ENCODE results near the gene ADGRB3.
"Not testable (repeated sequence)": the region's sequence is repeated elsewhere in the genome, so short reads cannot be mapped to it uniquely, and the experiment has no call there.

ADGRB3 gene

DNA sequence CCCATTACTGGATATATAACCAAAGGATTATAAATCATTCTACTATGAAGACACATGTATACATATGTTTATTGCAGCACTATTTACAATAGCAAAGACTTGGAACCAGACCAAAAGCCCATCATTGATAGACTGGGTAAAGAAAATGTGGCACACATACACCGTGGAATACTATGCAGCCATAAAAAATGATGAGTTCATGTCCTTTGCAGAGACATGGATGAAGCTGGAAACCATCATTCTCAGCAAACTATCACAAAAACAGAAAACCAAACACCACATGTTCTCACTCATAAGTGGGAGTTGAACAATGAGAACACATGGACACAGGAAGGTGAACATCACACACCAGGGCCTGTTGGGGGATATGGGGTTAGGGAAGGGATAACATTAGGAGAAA lies 109.3 kb downstream of the ADGRB3 start:
- not testable (repeated sequence) for FAIRE-seq

DNA sequence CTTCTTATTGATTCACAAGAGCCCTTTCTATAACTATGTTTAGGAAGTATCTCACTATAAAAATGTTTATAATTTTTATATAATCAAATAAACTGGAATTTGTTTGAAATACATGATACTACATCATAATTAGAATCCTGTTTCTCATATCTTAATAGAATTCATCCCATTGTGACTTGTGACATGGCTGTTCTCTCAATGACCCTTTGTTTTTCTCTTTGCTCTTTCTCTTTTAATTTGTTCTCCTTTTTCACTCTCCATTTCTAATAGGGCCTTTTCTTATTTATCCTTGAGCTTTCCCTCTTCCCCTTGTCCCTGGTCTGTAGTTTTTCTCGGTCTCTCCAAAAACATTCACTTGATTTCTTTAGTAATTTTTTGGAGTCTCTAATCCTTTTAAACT lies 111.3 kb downstream of the ADGRB3 start:
- FAIRE-seq: no peak

DNA sequence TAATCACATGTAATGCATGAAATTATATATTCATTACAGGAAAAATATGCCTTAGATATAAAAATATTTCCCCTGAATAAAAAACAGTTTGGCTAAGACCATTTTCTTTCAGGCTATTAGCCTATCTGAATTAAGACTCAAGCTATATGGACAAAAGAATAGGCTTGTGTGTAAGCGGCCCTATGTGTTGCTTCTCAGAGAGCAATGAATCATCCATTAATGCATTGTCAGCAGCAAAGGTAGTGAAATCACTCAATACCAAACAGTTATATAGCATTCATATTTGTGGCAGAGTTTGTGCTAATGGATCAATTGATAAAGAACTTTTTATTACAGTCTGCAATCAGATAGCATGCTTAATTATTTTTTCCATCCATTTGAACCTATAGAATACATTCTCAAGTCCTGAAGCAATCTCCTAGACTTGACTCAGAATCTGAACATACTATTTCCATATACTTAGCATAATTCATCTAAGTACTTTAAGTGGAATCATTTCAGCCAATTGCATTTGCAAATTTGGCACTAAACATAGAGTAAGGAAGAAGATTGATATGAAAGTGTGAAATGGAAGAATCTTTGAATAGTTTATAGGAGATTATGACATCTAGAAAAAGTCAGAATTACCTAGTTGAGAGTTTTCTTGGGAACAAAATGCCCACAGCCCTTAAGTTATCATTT lies 112.2 kb downstream of the ADGRB3 start:
- no peak for FAIRE-seq

DNA sequence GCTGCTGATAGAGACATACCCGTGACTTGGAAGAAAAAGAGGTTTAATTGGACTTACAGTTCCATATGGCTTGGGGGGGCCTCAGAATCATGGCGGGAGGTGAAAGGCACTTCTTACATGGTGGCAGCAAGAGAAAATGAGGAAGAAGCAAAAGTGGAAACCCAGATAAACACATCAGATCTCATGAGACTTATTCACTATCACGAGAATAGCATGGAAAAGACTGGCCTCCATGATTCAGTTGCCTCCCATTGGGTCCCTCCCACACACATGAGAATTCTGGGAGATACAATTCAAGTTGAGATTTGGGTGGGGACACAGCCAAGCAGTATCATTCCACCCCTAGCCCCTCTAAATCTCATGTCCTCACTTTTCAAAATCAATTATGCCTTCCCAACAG lies 112.8 kb downstream of the ADGRB3 start:
- FAIRE-seq: not testable (repeated sequence)

DNA sequence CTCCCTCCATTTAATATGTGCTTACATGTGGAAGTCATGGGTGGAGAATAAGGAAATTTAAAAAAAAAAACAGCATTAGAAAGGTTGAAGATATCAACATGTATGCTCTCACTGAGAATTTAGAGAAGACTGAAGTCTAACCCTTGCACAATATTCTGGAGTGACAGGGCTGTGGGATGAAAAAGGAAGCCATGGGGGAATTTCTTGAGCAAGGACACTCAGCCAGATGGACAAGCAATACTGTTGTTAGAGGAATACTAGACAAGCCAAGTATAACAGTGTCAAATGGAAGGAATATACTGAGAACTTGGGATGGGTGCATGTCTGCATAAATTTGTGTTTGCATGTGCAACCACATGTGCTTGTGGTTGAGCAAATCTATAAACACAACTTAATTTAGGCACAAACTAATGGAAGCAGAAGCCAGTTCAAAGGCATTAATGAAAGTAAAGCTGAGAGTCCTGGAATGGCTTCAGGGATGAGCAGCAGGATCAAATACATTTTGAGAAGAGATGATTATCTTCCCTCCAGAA lies 119.7 kb downstream of the ADGRB3 start:
- FAIRE-seq: no peak

DNA sequence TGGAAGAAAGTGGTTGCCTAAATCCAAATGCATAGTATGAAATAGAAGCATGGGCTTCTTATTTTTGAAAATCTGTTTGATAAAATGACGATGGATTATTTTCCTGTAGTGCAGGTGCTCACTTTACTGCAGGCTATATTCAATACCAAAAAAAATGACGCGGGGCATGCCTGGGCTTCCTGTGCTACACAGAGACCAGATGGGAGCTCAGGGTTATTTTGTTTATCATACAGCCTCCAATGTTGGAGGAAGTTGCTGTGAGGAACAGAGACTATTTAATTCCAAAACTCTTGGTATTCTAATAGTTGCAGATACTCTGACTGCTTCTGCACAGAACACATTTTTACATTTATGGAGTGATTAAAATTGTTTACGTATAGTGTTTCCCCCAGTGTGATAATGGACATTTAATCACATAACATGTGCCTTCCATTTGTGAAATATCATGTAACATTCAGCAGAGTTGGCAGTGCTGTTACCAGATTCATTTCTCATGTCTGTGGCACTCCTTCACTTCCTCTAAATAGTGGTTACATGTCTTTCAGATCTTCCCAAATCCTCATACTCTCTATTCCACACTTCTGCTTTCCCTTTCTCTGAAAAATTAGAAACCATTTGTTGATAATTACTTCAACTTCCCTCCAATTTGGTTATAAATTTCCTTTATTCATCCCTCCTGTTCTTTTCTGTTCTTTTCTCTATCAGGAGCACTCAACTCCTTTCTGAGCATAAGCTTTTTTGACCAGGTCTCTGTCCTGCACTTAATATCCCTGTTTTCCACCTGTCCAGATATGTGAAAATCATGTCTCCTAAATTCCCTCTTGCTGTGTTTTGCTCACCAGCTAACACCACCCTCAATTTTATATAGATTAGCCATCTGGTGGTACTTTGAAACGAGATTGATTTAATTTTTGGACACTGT lies 121.6 kb downstream of the ADGRB3 start:
- no peak for FAIRE-seq

DNA sequence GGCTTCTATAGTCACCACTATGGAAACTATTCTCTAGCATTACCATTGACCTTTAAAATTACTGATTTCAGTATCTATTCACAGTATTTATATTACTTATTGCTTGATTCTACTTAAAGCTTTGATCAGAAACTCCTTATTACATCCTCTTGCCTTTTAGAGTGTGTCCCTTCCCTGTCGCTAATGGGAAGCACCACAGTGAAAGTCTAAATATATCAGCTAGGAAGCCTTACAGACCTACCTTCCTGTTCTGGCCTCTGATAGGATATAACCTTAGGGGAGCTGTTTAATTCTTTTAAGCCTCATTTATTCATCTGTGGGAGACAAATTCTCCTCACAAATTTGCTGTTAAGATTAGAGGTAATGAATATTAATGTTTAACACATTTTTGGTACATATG lies 122.7 kb downstream of the ADGRB3 start:
- no peak for FAIRE-seq

DNA sequence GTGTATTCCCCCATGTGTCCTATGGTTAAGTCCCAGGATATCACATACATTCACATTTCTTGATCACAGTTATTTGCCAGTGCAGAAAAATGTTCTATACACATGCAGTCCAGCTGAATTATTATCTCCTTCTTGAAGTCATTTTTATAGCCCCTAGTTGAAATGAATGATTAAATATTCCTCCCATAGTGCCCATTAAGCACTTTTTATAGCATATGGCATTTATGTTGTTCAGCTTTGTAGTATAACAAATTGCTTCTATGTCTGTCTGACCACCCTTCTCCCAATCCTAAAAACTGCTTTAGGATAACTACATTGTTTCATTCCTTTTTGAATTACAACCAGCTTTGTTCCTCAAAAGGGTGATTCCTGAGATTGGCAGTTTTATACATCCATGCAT lies 123.5 kb downstream of the ADGRB3 start:
- no peak for FAIRE-seq

DNA sequence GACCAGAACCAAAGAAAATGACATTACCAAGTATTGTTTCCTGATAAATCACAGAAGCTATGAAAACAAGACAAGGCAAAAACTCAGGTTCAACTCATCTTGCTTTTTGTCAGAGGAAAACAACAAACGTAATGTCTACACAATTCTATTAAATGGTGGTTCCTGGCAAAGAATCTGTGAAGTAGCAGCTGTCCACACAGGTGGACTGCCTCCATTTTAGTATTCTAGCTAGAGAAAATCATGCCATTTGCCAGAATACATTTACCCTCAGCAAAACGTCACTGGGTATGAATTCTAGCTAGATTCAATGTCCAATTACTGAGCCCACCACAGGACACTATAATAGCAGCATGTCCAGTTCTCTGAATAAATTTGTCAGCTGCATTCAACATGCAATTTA lies 125.4 kb downstream of the ADGRB3 start:
- FAIRE-seq: no peak

DNA sequence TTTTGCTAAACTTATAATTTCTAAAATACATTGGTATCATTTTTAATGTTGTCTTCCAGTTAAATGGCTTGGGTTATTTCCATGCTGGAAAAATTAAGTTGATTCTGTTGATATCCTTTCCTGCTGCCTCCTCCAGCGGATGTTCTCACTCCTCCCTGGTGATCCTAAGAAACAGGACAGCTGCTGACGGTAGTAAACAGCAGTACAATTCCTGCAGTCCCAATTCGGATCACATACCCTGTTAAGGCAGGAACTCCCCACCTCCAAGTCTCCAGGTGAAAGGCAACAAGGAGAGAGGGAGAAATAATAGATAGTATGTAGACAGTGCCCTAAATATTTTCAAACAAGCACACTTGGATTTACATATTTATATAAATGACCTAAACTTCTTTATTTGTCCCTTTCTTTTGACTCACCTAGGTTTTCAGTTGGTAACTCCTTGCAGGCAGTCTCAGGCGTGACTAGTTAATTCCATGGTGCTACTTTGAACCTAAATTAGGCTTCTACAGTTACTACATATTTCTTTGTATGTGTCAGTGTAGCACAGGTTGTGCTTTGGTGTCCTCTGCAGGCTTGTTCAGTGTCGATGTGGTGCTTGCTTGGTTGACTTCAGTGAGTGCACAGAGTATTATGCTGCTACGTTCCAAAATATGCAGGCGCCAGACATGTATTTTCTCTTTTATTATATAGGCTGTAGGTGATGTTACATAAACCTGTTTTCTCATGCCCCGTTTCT lies 126.0 kb downstream of the ADGRB3 start:
- no peak for FAIRE-seq

DNA sequence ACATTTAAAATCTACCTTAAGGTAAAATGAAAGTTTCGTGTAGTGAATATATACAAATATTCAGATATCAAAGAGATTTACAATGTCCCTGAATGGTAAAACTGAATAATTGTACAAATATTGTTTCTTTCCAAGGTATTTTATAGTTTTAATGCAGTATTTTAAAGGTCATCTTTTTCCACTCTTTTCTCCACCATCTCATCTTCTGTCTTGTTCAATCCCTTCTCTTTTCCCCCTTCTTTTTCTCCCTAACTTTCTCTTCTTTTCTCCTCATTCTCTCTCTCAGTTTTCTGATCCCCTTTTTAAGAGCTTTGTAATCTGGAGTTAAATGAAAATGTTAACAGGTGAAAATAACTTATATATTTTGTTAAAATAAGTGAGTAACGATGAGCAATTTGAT lies 126.9 kb downstream of the ADGRB3 start:
- no peak for FAIRE-seq

DNA sequence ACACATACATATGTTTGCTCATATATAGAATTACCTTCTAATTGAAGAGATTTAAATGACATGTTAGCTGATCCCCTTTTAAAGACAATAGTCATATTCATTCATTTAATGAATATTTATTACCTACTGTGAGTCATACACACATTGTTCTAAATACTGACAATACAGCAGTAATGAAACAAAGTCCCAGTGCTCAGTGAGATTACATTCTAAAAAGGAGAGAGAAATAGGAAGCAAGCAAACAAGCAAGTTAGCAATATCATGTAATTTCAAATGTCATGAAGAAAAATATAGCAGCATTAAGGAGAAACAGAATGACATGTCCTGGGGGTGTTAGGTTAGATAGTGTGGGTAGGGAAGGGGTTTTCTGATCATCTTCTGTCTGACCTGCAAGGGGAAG lies 136.3 kb downstream of the ADGRB3 start:
- FAIRE-seq: no peak

DNA sequence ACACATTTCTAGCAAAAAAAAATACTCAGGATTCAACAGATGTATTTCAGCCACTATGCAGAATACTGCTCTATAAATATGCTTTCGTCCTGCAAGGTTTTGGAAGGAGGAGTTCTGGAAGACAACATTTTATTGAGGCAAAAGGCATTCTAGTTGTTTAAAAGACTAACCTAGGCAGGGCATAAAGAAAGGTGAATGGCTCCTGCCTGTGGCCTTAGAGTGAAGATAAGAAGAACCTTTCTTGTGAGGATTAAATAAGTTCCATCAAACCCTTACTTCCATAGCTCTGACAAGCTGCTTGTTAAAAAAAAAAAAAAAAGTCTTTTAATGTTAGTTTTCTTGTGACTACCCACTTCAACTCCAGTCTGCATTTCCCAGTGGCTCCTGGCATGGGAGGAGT lies 139.8 kb downstream of the ADGRB3 start:
- no peak for FAIRE-seq

DNA sequence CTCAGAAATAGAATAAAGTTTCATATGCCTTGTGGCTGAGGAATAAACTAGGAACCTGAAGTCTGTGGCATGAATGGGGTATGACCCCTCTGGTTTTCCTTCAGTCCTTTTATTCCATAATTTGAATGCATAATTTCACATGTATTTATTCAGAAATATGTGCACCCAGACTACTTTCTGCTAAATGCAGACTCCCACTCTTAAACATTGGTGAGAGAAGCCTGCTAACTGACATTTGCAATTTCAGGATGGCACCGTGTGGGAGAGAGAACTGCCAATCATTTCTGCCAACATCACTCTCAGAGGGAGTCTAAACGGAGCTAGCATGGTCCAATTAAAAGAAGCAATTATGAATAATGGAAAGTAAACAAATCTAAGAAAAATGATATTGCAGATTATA lies 141.3 kb downstream of the ADGRB3 start:
- no peak for FAIRE-seq

DNA sequence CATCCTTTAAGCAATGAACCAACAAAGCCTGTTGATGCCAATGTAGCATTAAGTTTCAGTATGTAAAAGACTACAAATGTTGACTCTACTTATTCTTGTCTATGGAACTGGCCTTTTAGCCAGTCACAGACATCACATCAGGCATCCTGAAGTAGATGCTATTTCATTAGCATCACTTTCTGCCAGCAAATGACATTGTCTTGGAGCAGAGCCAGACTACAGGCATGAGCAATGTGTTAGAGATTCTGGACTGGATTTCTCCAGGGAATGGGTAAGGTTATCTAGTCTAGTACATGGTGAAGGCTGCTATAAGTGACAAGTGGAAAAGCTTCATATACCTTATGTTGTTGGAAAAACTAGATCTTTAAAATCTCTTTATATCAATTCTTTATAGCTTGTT lies 142.9 kb downstream of the ADGRB3 start:
- FAIRE-seq: no peak

DNA sequence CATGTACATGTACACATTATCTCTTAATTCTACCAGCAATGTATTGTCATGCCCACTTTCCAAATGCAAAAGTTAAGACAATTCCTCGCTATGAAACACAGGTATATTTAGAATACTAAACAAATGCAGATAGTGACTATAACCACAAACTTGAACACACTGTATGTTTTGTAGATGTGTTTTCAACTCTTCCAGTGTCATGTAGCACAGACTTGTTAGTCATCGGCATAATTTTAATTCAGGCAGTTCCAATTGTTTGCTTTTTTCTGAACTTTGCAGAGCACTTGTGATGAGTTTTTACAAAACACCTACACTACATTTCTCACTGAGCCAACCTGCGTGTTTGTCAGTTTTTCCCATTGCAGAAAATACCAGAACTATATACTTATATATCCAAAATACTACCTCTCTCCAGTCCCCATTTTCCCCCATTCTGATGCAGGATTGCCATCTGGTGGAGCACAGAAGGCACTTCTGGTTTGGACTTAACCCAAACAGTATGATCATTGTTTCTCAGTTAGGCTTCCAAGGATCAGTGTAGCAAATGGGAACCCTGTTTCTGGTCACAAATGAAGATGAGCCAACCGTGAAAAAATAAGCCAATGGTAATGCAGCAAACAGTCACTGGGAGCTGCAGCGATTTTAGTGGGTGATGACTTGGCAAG lies 143.4 kb downstream of the ADGRB3 start:
- FAIRE-seq: no peak

DNA sequence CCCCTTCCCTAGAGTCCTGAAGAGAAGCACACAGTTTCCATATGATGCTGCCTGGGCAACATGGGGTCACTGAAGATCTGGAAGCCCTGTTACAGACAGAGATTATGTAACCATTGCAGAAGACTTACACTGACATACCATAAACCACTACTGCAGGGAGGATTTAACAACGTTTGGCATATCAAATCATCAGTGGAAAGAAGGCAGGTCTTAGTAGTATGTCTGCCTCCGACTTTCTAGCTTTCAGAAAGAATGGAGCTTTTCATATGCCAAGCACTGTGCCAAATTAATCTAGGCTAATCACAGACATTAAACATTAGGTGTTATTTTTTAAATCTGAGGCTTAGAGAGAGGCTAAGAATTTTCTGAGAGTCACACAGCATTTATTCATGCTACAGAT lies 144.3 kb downstream of the ADGRB3 start:
- FAIRE-seq: no peak

DNA sequence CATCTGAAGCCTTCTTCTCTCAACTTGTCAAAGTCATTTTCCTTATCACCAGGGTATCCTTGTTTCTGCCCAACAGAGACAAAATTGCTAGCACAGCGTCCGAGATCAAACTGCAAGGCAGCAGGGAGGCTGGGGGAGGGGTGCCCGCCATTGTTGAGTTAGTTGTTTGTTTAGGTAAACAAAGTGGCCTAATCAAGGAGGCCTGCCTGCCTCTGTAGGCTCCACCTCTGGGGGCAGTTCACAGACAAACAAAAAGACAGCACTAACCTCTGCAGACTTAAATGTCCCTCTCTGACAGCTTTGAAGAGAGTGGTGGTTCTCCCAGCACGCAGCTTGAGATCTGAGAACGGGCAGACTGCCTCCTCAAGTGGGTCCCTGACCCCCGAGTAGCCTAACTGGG lies 155.0 kb downstream of the ADGRB3 start:
- not testable (repeated sequence) for FAIRE-seq

DNA sequence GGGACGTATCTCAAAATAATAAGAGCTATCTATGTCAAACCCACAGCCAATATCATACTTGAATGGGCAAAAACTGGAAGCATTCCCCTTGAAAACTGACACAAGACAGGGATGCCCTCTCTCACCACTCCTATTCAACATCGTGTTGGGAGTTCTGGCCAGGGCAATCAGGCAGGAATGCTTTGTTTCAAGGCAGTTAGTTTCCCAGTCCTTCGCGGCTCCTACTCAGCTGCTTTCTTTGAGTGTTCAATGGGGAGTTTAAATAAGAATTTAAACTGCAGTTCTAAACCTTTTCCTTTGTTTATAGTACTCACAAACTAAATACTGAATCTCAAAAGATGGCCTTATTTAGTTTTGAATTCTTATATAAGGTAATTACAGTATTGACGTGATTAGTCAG lies 179.9 kb downstream of the ADGRB3 start:
- FAIRE-seq: not testable (repeated sequence)

DNA sequence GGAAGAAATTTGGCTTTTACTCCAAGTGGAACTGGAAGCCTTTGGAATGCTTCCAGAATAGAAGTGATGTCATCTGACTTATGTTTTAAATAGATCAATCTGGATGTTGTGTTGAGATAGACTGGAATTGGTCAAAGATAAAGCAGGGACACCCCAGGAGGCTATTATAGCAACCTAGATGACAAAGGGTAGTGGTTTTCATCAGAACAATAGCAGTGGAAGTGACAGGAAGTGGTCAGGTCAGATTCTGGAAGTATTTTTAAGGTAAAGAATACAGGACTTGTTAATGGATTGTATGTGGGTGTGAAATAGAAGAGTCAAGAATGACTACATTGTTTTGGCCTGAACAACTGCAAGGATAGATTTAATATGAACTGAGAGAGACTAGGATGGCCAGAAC lies 191.4 kb downstream of the ADGRB3 start:
- FAIRE-seq: no peak

DNA sequence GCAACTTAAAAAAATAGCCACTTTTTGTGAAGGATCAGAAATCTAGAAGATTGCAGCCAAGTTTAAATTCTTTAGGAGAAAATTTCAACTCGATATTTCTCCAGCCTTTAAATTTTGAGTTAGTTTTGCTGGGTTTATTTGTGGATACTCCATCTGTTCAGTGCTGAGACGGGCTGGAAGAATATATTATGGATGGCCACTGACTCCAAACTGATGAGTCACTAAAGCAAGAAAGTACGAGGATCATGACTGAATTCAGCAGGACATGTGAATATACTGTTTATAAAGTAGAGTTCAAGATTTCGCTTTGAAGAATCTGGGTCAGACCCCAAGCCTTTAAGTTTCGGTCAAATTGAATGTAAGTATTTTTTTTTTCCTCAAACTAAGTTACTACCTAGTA lies 199.5 kb downstream of the ADGRB3 start:
- no peak for FAIRE-seq

DNA sequence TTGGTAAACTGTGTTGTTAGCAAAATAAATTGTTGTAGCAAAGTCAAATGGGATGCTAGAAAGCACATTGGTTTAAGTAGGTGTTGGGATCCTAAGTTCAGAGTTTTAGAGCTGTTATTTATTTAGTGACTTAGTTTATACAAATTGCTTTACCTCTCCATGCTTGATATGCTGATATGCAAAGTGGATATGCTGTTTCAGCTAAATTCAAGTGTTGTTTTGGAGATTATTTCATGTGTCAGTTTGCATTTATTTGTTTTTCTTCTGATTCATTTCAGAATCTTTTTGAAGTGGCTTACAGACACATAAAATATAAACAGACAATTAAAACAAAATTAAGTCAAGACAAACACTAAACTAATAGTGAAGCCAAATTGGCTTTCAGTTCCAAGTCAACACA lies 203.5 kb downstream of the ADGRB3 start:
- FAIRE-seq: no peak

DNA sequence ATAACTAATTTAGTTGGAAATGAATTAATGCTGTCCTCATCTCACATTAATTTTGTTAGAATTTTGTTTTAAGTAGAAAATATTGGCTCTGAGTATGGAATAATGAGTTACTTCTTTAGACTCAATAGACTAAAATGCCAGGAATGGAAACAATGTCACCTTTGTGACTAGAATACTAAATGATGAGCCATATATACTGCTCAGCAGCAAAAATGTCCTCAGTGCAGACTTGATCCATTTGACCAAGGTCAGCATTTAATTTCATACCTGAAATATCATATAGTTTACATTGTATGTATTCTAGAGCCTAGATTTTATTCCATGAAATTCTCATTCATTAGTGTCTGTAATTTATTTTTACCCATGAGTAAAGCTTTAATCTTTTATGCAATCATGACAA lies 217.7 kb downstream of the ADGRB3 start:
- FAIRE-seq: no peak
